CD14-positive monocyte (primary cell): ENCODE data around the gene MBD3L2B. TPM values are rescaled to one million over a fixed set of nuclear protein-coding genes. Genes with fewer than 3 reads are reported as not detected.

ENCODE experiments used
- DNase-seq, 3 donors: peaks; one replicate each; pipeline ENCODE4 v3.0.0-alpha.2; 2011 to 2022
- H2AFZ ChIP-seq: 2 replicates; pipeline ENCODE4 v1.6.0; 2012; ENCODE audit warnings: mild to moderate bottlenecking, low read depth, low read length, inconsistent platforms; ENCODE audit not compliant: insufficient read depth, poor library complexity, severe bottlenecking
- H3K27ac ChIP-seq, 2 donors: 1 replicate in 1 of 2; 2 replicates in 1 of 2; pipeline ENCODE4 v1.5.1; 2012 to 2013; ENCODE audit warnings: low read length in 2 of 2, control low read depth in 1 of 2, inconsistent platforms in 1 of 2, low read depth in 1 of 2, mild to moderate bottlenecking in 1 of 2
- H3K27me3 ChIP-seq, 2 donors: one replicate each; pipeline versions ENCODE4 v1.6.0 to v1.6.1; 2011 to 2013; ENCODE audit warnings: low read length in 2 of 2; ENCODE audit not compliant: control insufficient read depth in 2 of 2, insufficient read depth in 2 of 2
- H3K36me3 ChIP-seq, 2 donors: replicated peaks in 1 of 2; 1 replicate in 1 of 2; 2 replicates in 1 of 2; pipeline versions ENCODE4 v1.5.1 to v1.6.1; 2012 to 2013; ENCODE audit warnings: low read length in 2 of 2, control low read depth in 1 of 2, inconsistent platforms in 1 of 2, mild to moderate bottlenecking in 1 of 2; ENCODE audit not compliant: insufficient read depth in 2 of 2, control insufficient read depth in 1 of 2
- H3K4me1 ChIP-seq, 2 donors: 1 replicate in 1 of 2; 2 replicates in 1 of 2; pipeline versions ENCODE4 v1.5.1 to v1.6.1; 2012 to 2013; ENCODE audit warnings: low read length in 2 of 2, control low read depth in 1 of 2, inconsistent platforms in 1 of 2, mild to moderate bottlenecking in 1 of 2, moderate library complexity in 1 of 2; ENCODE audit not compliant: insufficient read depth in 2 of 2, control insufficient read depth in 1 of 2
- H3K4me2 ChIP-seq: replicated peaks from 2 replicates; pipeline ENCODE3; 2012; ENCODE audit warnings: low read length, moderate library complexity, mild to moderate bottlenecking; ENCODE audit not compliant: poor library complexity, severe bottlenecking; ENCODE audit errors: extremely low read depth
- H3K4me3 ChIP-seq, 3 experiments: fragments of 200-600 bp in 1 of 3; sonication (generic) in 1 of 3; replicated peaks in 1 of 3; 1 replicate in 2 of 3; 2 replicates in 1 of 3; pipeline ENCODE4 v1.5.1; 2011 to 2013; ENCODE audit warnings: low read length in 3 of 3, mild to moderate bottlenecking in 3 of 3, control low read depth in 2 of 3, low read depth in 2 of 3, inconsistent platforms in 1 of 3, moderate library complexity in 1 of 3
- H3K79me2 ChIP-seq: 2 replicates; pipeline ENCODE4 v1.6.0; 2012; ENCODE audit warnings: mild to moderate bottlenecking, control low read depth, inconsistent platforms, low read length, moderate library complexity; ENCODE audit not compliant: insufficient read depth
- H3K9ac ChIP-seq: 2 replicates; pipeline ENCODE4 v1.6.0; 2017; ENCODE audit warnings: low read length, mild to moderate bottlenecking; ENCODE audit not compliant: insufficient read depth, poor library complexity, severe bottlenecking
- H3K9me3 ChIP-seq, 2 donors: replicated peaks in 1 of 2; 1 replicate in 1 of 2; 2 replicates in 1 of 2; pipeline versions ENCODE4 v1.5.1 to v1.6.1; 2012 to 2013; ENCODE audit warnings: low read length in 2 of 2, control low read depth in 1 of 2; ENCODE audit not compliant: control insufficient read depth in 1 of 2, insufficient read depth in 1 of 2
- H4K20me1 ChIP-seq: 2 replicates; pipeline ENCODE4 v1.6.0; 2012; ENCODE audit warnings: mild to moderate bottlenecking, low read length, control low read depth, moderate library complexity; ENCODE audit not compliant: insufficient read depth
- H3K27ac Mint-ChIP-seq, 7 donors: one replicate each; pipeline ENCODE4 v1.8.0; 2020; ENCODE audit warnings: mild to moderate bottlenecking in 7 of 7, mixed read lengths in 7 of 7, moderate library complexity in 6 of 7, inconsistent platforms in 2 of 7
- H3K27me3 Mint-ChIP-seq, 3 donors: one replicate each; pipeline ENCODE4 v1.8.0; 2021 to 2022; ENCODE audit warnings: low read depth in 3 of 3, mild to moderate bottlenecking in 3 of 3, mixed read lengths in 3 of 3, moderate library complexity in 3 of 3, inconsistent platforms in 1 of 3
- H3K36me3 Mint-ChIP-seq, 2 donors: one replicate each; pipeline ENCODE4 v1.8.0; 2020; ENCODE audit warnings: mixed read lengths in 2 of 2, inconsistent platforms in 1 of 2, mild to moderate bottlenecking in 1 of 2
- H3K4me1 Mint-ChIP-seq: one replicate; pipeline ENCODE4 v1.8.0; 2020; ENCODE audit warnings: mild to moderate bottlenecking, mixed read lengths
- H3K4me3 Mint-ChIP-seq, 2 donors: one replicate each; pipeline ENCODE4 v1.8.0; 2020; ENCODE audit warnings: mild to moderate bottlenecking in 2 of 2, mixed read lengths in 2 of 2, moderate library complexity in 1 of 2
- H3K9me3 Mint-ChIP-seq, 7 donors: one replicate each; pipeline ENCODE4 v1.8.0; 2020 to 2022; ENCODE audit warnings: mixed read lengths in 7 of 7, mild to moderate bottlenecking in 6 of 7, moderate library complexity in 6 of 7, inconsistent platforms in 2 of 7
- WGBS: methylation state at CpG from one replicate; pipeline ENCODE4 v1.1.5; 2013; ENCODE audit warnings: missing lambda C conversion rate; ENCODE audit not compliant: insufficient coverage; 5-methylcytosine and 5-hydroxymethylcytosine counted together
- intact Hi-C, 2 donors: fragments of 100-400 bp; cut with micrococcal nuclease; formaldehyde crosslinking; loops; one replicate each; pipeline versions ENCODE4 v1.15.0 to v1.15.1; 2023
- polyA plus RNA-seq, 3 donors: library from polyadenylated mRNA; depleted of rRNA in 1 of 3; unstranded in 2 of 3; stranded (reverse) in 1 of 3; fragments of 300-500 nt in 2 of 3; fragments of >200 nt in 1 of 3; fragmentation: Illumina TruSeq in 2 of 3; gene quantifications; 1 replicate in 2 of 3; 2 replicates in 1 of 3; pipeline ENCODE4 v1.2.3, GENCODE V29; 2012 to 2021
- TF ChIP-seq, protein P1 (sequence below): fragments of 200-600 bp; IDR thresholded peaks from one replicate; pipeline ENCODE4 v1.8.0; 2022; ENCODE audit warnings: antibody characterized with exemption, mild to moderate bottlenecking

The MBD3L2B gene
- polyA plus RNA-seq, 3 donors, result not detected

- Mint-ChIP-seq H3K9me3 (peaks cover 4 to 10% (median 8%) of the 10 kb centered on the region in 7 donors), H3K4me1 (peaks cover 29% of the 10 kb centered on the region), H3K27ac (peak overlapping the region; percentile 53 to 95 (median 88)), H3K27me3 (peaks cover 1 to 3% (median 3%) of the 10 kb centered on the region in 3 donors), H3K4me3 (peak overlapping the region in 1 of 2 donors; percentile 77), H3K36me3 (no peaks in the 10 kb centered on the region)
- Histone ChIP-seq H3K4me1 (peaks cover 38 to 51% of the 10 kb centered on the region in 2 donors), H4K20me1 (no peaks in the 10 kb centered on the region), H3K9ac (no peak overlapping the region), H3K79me2 (no peaks in the 10 kb centered on the region), H3K4me2 (peak overlapping the region; percentile 60), H3K36me3 (no peaks in the 10 kb centered on the region), H2AFZ (no peak overlapping the region), H3K9me3 (no peaks in the 10 kb centered on the region), H3K27me3 (no peaks in the 10 kb centered on the region), H3K4me3 (peak overlapping the region in 1 of 3 experiments; percentile 50), H3K27ac (peak overlapping the region; percentile 45 to 76)
- WGBS, result 50% methylated on average over 4 of the region's 7 CpGs
- intact Hi-C loops, result no loop called here
- TF ChIP-seq, protein P1, sequence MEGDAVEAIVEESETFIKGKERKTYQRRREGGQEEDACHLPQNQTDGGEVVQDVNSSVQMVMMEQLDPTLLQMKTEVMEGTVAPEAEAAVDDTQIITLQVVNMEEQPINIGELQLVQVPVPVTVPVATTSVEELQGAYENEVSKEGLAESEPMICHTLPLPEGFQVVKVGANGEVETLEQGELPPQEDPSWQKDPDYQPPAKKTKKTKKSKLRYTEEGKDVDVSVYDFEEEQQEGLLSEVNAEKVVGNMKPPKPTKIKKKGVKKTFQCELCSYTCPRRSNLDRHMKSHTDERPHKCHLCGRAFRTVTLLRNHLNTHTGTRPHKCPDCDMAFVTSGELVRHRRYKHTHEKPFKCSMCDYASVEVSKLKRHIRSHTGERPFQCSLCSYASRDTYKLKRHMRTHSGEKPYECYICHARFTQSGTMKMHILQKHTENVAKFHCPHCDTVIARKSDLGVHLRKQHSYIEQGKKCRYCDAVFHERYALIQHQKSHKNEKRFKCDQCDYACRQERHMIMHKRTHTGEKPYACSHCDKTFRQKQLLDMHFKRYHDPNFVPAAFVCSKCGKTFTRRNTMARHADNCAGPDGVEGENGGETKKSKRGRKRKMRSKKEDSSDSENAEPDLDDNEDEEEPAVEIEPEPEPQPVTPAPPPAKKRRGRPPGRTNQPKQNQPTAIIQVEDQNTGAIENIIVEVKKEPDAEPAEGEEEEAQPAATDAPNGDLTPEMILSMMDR, result no peak
- DNase-seq, result peak; percentile 48 to 77 (median 70)
Measured at GRCh38 chr19:6999933-7000332, 21.3 kb downstream of the MBD3L2B start.

- Histone ChIP-seq H3K9ac (no peak overlapping the region), H3K9me3 (no peaks in the 10 kb centered on the region), H4K20me1 (no peaks in the 10 kb centered on the region), H3K36me3 (no peaks in the 10 kb centered on the region), H3K4me2 (peak overlapping the region; percentile 38), H3K79me2 (no peaks in the 10 kb centered on the region), H3K4me3 (peak overlapping the region in 2 of 3 experiments; percentile 7 to 37), H3K4me1 (peaks cover 38 to 51% of the 10 kb centered on the region in 2 donors), H2AFZ (no peak overlapping the region), H3K27ac (peak overlapping the region in 1 of 2 donors; percentile 66), H3K27me3 (no peaks in the 10 kb centered on the region)
- H3K4me3 Mint-ChIP-seq, result peak overlapping the region in 1 of 2 donors; percentile 88
- 0% methylated on average over 5 of the region's 15 CpGs for WGBS
- H3K27ac Mint-ChIP-seq, result peak overlapping the region; percentile 66 to 92 (median 82)
- TF ChIP-seq, protein P1, result no peak
- no peaks in the 10 kb centered on the region for H3K36me3 Mint-ChIP-seq
- intact Hi-C loops, result no loop called here
- peaks cover 29% of the 10 kb centered on the region for H3K4me1 Mint-ChIP-seq
- DNase-seq, result peak; percentile 43 to 62 (median 54)
- peaks cover 1 to 3% (median 2%) of the 10 kb centered on the region in 3 donors for H3K27me3 Mint-ChIP-seq
- H3K9me3 Mint-ChIP-seq, result peaks cover 6 to 14% (median 9%) of the 10 kb centered on the region in 7 donors
Measured at GRCh38 chr19:6997679-6998445, 23.4 kb downstream of the MBD3L2B start.
